Caco-2 (cell line): Measurements from ENCODE around the gene INPP4A. TPM values are rescaled to one million over a fixed set of nuclear protein-coding genes. Genes with fewer than 3 reads are reported as not detected.

Experiments used
- BruUV-seq: library from RNA; stranded (reverse); fragments of 400-500 nt; replicated peaks from 2 replicates; lab custom pipeline; 2021; lab: Mats Ljungman, UMichigan
- CTCF ChIA-PET: fragments of 300-600 bp; sonication (Branson Sonifier 250); formaldehyde crosslinking; loops from one replicate; lab custom pipeline; 2022; ENCODE audit warnings: antibody characterized with exemption; lab: Charles Lee
- POLR2A ChIA-PET: fragments of 300-600 bp; sonication (Branson Sonifier 250); formaldehyde crosslinking; loops from one replicate; lab custom pipeline; 2022; ENCODE audit warnings: antibody characterized with exemption; lab: Charles Lee
- DNase-seq, 2 experiments: peaks; one replicate each; pipeline versions ENCODE4 v3.0.0 to v3.0.0-alpha.2; 2020 to 2022
- H3K27me3 ChIP-seq: replicated peaks from 2 replicates; pipeline ENCODE4 v1.6.0; 2011; ENCODE audit warnings: low read length; ENCODE audit not compliant: control insufficient read depth, insufficient read depth
- H3K36me3 ChIP-seq: 2 replicates; pipeline ENCODE4 v1.5.1; 2011; ENCODE audit warnings: low read length; ENCODE audit not compliant: control insufficient read depth, insufficient read depth
- H3K4me1 ChIP-seq: fragments of 250-450 bp; sonication (Bioruptor Pico); 2 replicates; pipeline ENCODE4 v1.5.1; 2020; ENCODE audit warnings: mild to moderate bottlenecking
- H3K4me3 ChIP-seq: 2 replicates; pipeline ENCODE4 v1.5.1; 2011; ENCODE audit warnings: low read depth, mild to moderate bottlenecking, control low read depth, low read length
- H3K9me3 ChIP-seq: fragments of 250-450 bp; sonication (Bioruptor Pico); 2 replicates; pipeline ENCODE4 v1.5.1; 2020; ENCODE audit warnings: mild to moderate bottlenecking, moderate library complexity
- H3K27ac Mint-ChIP-seq: one replicate; pipeline ENCODE4 v1.8.0; 2022; ENCODE audit warnings: mixed read lengths; ENCODE audit not compliant: unreplicated experiment
- H3K27me3 Mint-ChIP-seq: one replicate; pipeline ENCODE4 v1.8.0; 2022; ENCODE audit warnings: mixed read lengths; ENCODE audit not compliant: insufficient read depth, unreplicated experiment
- H3K36me3 Mint-ChIP-seq: one replicate; pipeline ENCODE4 v1.8.0; 2022; ENCODE audit warnings: mild to moderate bottlenecking, mixed read lengths; ENCODE audit not compliant: insufficient read depth, unreplicated experiment
- H3K4me1 Mint-ChIP-seq: one replicate; pipeline ENCODE4 v1.8.0; 2022; ENCODE audit warnings: low read depth, mixed read lengths; ENCODE audit not compliant: unreplicated experiment
- H3K4me3 Mint-ChIP-seq: one replicate; pipeline ENCODE4 v1.8.0; 2022; ENCODE audit warnings: mild to moderate bottlenecking, moderate library complexity, mixed read lengths; ENCODE audit not compliant: unreplicated experiment
- H3K9me3 Mint-ChIP-seq: one replicate; pipeline ENCODE4 v1.8.0; 2022; ENCODE audit warnings: mixed read lengths; ENCODE audit not compliant: unreplicated experiment
- CTCF ChIP-seq, 2 experiments: fragments of 200-600 bp in 1 of 2; IDR thresholded peaks; 1 replicate in 1 of 2; 2 replicates in 1 of 2; pipeline versions ENCODE4 v1.5.1 to v1.8.0; 2011 to 2022; ENCODE audit warnings: antibody characterized with exemption in 1 of 2, control low read depth in 1 of 2, inconsistent platforms in 1 of 2, low read depth in 1 of 2, low read length in 1 of 2, mild to moderate bottlenecking in 1 of 2, moderate library complexity in 1 of 2; ENCODE audit not compliant: insufficient read depth in 1 of 2, severe bottlenecking in 1 of 2, unreplicated experiment in 1 of 2
- intact Hi-C: fragments of 100-400 bp; cut with micrococcal nuclease; formaldehyde crosslinking; loops from one replicate; pipeline ENCODE4 v1.10.0; 2022; ENCODE audit not compliant: unreplicated experiment
- total RNA-seq: library from RNA; stranded (reverse); gene quantifications from 2 replicates; pipeline ENCODE4 v1.2.3, GENCODE V29; 2022

The INPP4A gene
- total RNA-seq, 1 experiment from 2014 or later: 26.3 TPM

GRCh38 chr2:98637401-98638147, 192.9 kb downstream of the INPP4A start:
- Histone ChIP-seq H3K27me3 (no peaks in the 10 kb centered on the region), H3K9me3 (no peaks in the 10 kb centered on the region), H3K36me3 (peaks cover 6% of the 10 kb centered on the region), H3K4me3 (no peak overlapping the region), H3K4me1 (no peaks in the 10 kb centered on the region)
- Mint-ChIP-seq H3K4me3 (no peak overlapping the region), H3K27me3 (no peaks in the 10 kb centered on the region), H3K9me3 (no peaks in the 10 kb centered on the region), H3K27ac (no peak overlapping the region), H3K4me1 (no peaks in the 10 kb centered on the region), H3K36me3 (peaks cover 40% of the 10 kb centered on the region)
- intact Hi-C loops: no loop called here
- ChIA-PET CTCF (no interaction called here), POLR2A (no interaction called here)
- no peak for DNase-seq
- TF ChIP-seq CTCF (IDR thresholded peaks at IDR 0.05; ENCODE audit: insufficient read depth in 1 of 2, low read depth in 1 of 2, low read length in 1 of 2, severe bottlenecking in 1 of 2, unreplicated experiment in 1 of 2): no peak
- no TSS peak for BruUV-seq

GRCh38 chr2:98643496-98644100, 198.9 kb downstream of the INPP4A start:
- H3K4me1 Mint-ChIP-seq: no peaks in the 10 kb centered on the region

More at GRCh38 chr2:98643496-98644100, 198.9 kb downstream of the INPP4A start:
- Mint-ChIP-seq H3K4me3 (no peak overlapping the region), H3K27ac (peak overlapping the region; percentile 15), H3K9me3 (no peaks in the 10 kb centered on the region), H3K36me3 (peaks cover 30% of the 10 kb centered on the region), H3K27me3 (no peaks in the 10 kb centered on the region)
- H3K4me3 ChIP-seq: no peak overlapping the region
- H3K27me3 ChIP-seq: no peaks in the 10 kb centered on the region
- intact Hi-C loops: no loop called here
- POLR2A ChIA-PET: no interaction called here
- TF ChIP-seq CTCF (IDR thresholded peaks at IDR 0.05; ENCODE audit: insufficient read depth in 1 of 2, low read depth in 1 of 2, low read length in 1 of 2, severe bottlenecking in 1 of 2, unreplicated experiment in 1 of 2): no peak
- no TSS peak for BruUV-seq
- no peaks in the 10 kb centered on the region for H3K9me3 ChIP-seq
- H3K36me3 ChIP-seq: peaks cover 1% of the 10 kb centered on the region; the same call in 1 of the 2 replicates
- no peak for DNase-seq
- 0 out of 2 replicates have a peak, but pooled peaks cover 5% of the 10 kb centered on the region for H3K4me1 ChIP-seq
- CTCF ChIA-PET: no interaction called here

Other genes with a start within 250 kb of the INPP4A start
- gene CNGA3, start 98.4 kb upstream of the INPP4A start, total RNA-seq: not detected in 2 replicates
- 35.7 TPM in 2 replicates for gene COA5, start 163.7 kb downstream of the INPP4A start, total RNA-seq
- 39.7 and 40.0 TPM in 2 replicates for gene UNC50, start 163.7 kb downstream of the INPP4A start, total RNA-seq